Putamen (tissue), 1 donor: ENCODE results near the gene CRAMP1.
A peak's percentile ranks its signal among the peaks of the same experiment; 100 is the strongest.

Experiments used
- DNase-seq: peaks from one replicate; pipeline ENCODE4 v3.0.0-alpha.2; 2016; ENCODE audit warnings: low spot score

The CRAMP1 gene

DNA sequence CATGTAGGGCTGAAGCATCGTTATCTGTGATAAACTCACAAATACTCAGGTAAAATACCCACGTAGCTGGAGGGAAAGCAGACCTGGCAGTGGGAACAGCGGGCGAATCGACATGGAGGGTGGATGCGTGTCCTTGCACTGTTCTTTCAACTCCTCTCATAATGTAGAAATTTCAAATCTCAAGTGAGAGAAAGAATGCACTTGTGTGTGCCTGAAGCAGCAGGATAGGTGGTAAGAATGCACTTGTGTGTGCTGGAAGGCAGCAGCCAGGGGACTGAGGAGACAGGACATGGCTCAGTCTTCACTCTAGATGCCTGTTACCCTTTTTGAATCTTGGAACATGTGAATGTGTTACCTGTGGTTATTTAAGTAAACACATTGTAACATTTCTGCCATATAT, 10.7 kb upstream of the CRAMP1 start:
- no peak for DNase-seq

- no peak for DNase-seq
Observed at GRCh38 chr16:1602285-1602684, 9.9 kb upstream of the CRAMP1 start.

DNA sequence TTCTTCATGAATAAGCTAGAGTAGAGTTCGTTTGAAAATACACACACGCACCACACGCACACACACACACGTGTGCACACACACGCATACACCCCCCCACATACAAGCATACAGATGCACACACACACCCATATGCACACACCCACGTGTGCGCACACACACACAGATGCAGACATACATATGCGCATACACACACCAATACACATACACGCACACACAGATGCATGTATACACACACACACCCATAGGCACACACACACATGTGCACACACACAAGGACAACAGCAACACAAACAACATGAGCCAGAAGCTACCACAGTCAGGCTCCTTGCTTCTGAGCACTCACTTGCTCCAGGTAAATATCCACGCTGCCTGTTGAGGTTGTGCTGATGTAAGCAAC, 5.4 kb upstream of the CRAMP1 start:
- no peak for DNase-seq

DNA sequence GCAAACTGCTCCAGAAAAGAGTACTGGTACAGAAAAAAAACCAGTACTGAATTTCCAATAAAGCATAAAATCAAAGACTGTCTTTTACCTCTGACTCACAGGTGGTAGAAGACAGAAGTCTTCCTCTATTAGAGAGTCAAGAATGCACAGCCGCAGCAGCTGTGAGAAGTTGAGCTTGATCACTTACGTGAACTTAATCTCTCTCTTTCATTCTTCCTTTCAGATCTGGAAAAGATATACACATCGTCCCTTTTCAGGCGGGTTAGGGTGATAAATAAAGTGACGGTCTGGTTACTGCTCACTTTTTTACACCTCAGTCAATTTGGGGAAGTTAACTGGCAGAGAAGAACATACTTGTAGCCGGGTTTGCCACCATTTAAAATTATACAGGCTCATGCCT, 4.2 kb upstream of the CRAMP1 start:
- no peak for DNase-seq

GRCh38 chr16:1610071-1610898, 1.9 kb upstream of the CRAMP1 start:
- DNase-seq = peak; percentile 65

GRCh38 chr16:1610899-1611632, 1.1 kb upstream of the CRAMP1 start:
- DNase-seq = no peak

GRCh38 chr16:1613211-1613622, 1.1 kb downstream of the CRAMP1 start:
- DNase-seq = no peak

DNA sequence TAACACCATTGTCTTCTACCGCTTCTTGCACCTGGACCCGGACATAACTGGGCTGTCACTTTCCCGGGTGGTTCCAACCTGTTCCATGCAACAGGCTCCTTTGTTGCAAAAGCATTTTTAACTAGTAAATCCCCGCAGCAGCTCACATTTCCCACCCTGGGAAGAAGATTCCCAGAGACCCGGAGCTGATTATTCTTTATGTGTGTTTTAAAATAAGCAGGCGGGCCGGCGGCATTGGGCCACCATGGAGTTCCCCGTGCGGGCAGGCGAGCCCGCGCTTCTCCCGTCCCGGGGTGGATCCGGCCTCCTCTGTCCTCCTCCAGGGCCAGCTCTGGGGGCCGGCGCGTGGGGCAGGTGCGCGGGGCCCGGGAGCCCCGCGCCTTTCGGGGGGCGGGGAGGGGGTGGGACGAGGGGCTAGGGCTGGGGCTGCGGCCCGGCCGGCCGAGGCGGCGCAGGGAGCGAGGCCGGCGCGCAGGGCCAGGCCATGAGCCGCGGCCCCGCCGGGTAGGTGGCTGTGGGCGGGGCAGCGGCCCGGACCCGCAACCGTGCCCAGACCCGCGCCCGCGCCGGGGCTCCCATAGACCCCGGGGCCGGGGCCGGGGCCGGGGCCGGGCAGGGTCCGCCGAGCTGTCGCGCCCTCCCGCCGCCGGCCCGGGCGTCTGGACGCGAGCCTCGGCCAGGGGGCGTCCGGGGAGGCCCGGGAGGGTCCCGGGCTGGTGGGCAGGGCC, 1.7 kb downstream of the CRAMP1 start:
- no peak for DNase-seq

- DNase-seq = no peak
Observed at GRCh38 chr16:1614456-1615102, 2.4 kb downstream of the CRAMP1 start.

DNA sequence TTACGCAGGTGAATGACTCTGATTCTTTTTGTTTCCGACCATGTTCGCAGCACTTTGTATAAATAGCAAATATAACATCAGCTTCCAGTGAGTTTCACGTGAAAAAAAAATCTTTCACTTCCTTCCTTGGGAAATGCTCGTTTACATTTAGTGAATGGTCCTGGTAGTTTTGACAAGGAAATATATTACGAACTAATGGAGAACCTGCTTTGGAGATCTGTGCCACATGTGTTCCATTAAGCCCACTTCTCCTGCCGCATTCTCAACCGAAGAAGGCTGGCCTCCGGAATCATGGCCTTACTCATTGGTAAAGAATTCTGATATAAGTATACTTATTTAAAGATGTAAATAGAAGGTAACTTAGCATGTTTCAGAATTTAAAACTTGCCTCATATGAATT, 3.6 kb downstream of the CRAMP1 start:
- no peak for DNase-seq

DNA sequence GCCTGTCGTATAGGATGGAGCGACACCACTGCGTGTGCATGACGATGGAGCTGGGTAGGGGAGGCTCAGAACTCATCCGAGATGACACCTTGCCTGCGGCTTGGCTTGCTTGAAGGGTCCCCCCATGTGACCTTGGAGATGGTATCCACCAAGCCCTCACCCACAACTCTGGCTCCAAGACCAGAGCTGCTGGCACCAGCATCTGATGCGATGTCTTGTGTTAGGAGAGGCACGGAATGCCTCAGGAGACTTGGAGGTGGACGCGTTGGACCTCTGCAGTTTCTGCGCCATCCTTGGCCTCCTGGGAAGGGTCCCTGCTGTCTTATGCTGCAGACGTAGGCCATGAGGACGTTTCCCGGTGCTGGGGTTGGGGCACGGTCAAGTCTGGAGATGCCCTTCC, 7.8 kb downstream of the CRAMP1 start:
- no peak for DNase-seq

- no peak for DNase-seq
Observed at GRCh38 chr16:1620391-1620790, 8.2 kb downstream of the CRAMP1 start.

DNA sequence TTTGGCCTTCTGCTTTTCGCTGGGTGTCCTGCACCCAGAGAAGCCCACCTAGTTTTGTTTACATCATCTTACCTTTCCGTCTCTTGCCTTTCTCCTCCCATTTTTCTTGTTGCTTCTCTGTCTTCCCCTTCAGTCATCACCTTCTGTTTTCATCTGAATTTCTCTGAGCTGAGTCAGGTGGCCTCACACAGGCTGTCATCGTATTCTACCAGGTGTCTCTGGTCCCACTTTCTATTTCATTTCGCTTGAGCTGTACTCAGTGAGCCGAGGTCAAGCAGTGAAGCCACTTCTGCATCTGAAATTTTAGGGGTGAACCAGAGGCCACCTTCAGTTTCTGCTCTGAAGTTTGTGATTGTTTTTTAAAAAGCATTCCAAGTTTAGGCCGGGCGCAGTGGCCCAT, 9.7 kb downstream of the CRAMP1 start:
- no peak for DNase-seq

- DNase-seq = no peak
Observed at GRCh38 chr16:1626327-1626726, 14.2 kb downstream of the CRAMP1 start.

DNA sequence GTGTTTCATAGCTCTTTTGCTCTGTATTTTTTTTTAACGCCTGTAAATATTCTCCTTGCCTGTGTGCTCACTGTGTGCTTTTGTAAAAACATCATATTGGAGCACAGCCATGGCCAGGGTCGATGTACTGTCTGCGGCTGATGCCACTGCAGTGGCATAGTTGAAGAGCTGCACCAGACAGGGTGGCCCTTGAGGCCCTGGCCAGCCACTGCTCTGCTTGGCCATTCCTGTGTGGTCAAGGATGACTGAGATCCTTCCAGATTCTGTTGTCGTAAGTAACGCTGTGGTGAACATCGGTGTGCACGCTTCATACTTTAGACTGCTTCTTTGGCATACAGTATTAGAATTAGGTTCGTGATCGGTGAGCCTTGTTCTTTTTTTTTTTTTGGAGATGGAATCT, 14.6 kb downstream of the CRAMP1 start:
- no peak for DNase-seq

DNA sequence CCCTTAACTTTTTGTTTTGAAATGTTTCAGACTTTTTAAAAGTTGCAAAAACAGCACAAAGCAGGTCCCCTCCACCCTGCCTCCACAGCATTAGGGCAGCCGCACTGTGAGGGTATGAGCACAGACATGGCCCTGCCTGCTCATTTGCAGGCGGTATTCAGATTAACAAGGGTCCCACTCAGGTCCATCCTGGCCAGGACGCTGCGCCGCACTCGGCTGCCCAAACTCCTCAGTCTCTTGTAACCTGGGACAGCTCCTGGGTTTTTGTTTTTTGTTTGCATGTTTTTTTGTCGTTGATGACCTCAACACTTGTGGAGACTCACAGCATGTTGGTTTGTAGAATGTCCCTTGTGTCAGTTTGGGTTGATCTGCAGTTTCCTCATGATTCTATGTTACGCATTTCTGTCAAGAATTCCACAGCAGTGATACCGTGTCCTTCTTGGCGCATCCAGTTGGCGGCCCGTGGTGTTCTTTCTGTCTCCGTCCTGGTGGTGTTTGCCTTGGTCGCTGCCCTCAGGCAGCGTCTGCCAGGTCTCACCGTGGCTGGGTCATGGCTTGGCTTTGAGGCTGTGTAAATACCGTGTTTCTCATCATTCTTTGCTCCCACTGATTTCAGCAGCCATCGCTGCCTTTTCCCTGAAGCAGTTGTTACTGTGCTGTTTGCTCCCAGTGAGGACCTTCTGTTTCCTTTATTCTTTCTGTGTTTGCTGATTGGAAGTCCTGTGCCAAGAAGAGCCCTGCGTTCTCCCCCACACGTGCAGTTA, 18.5 kb downstream of the CRAMP1 start:
- DNase-seq = no peak

- no peak for DNase-seq
Observed at GRCh38 chr16:1631230-1631629, 19.1 kb downstream of the CRAMP1 start.

GRCh38 chr16:1631931-1632637, 19.9 kb downstream of the CRAMP1 start:
- no peak for DNase-seq

GRCh38 chr16:1632638-1632970, 20.4 kb downstream of the CRAMP1 start:
- no peak for DNase-seq

- DNase-seq = no peak
Observed at GRCh38 chr16:1633310-1633709, 21.1 kb downstream of the CRAMP1 start.

DNA sequence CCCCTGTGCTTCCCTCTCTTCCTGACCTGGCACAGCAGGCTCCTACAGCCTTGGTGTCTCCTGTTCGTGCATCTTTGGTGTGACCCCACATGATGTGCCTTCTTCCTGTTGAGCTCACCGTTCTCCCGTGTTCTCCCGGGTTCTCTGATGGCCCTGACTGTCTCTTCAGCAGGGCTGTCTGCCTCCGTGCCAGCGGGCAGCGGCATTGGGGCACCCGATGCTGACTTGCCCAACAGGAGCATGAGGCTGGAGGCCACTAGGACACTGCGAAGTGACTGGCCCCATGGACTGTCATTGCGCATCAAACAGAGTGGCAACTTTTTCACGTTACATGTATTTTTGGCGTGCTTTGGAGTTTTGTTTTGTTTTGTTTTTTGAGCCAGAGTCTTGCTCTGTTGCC, 22.4 kb downstream of the CRAMP1 start:
- DNase-seq = no peak
